ENCODE results near the gene FAM180A.
"Not testable (repeated sequence)": the region's sequence is repeated elsewhere in the genome, so short reads cannot be mapped to it uniquely, and the experiment has no call there.

Gene FAM180A

GRCh38 chr7:135782801-135783200 lies 34.2 kb upstream of the FAM180A start:
- no peak for DNase-seq (ENCODE audit: low read depth in 1 of 2, low spot score in 1 of 2)
- no peak for TF ChIP-seq JUND (IDR thresholded peaks at IDR 0.05; ENCODE audit: low read depth)
- in situ Hi-C loops (cut with HindIII; ENCODE audit: low pct_unique_long_range_greater_than_20kb, low sequenced_read_pairs) = no loop called here

GRCh38 chr7:135782377-135782776 lies 33.8 kb upstream of the FAM180A start:
- TF ChIP-seq JUND (IDR thresholded peaks at IDR 0.05; ENCODE audit: low read depth) = no peak
- in situ Hi-C loops (cut with HindIII; ENCODE audit: low pct_unique_long_range_greater_than_20kb, low sequenced_read_pairs) = no loop called here
- DNase-seq (ENCODE audit: low read depth in 1 of 2, low spot score in 1 of 2) = no peak

- DNase-seq (ENCODE audit: low read depth in 1 of 2, low spot score in 1 of 2) = no peak
- in situ Hi-C loops (cut with HindIII; ENCODE audit: low pct_unique_long_range_greater_than_20kb, low sequenced_read_pairs) = no loop called here
- no peak for TF ChIP-seq JUND (IDR thresholded peaks at IDR 0.05; ENCODE audit: low read depth)
Observed at GRCh38 chr7:135777626-135778398, 29.2 kb upstream of the FAM180A start.

- DNase-seq (ENCODE audit: low read depth in 1 of 2, low spot score in 1 of 2); in situ Hi-C loops (cut with HindIII; ENCODE audit: low pct_unique_long_range_greater_than_20kb, low sequenced_read_pairs): not testable (repeated sequence)
Observed at GRCh38 chr7:135775915-135776314, 27.3 kb upstream of the FAM180A start.

GRCh38 chr7:135775230-135775629 lies 26.6 kb upstream of the FAM180A start:
- no peak for DNase-seq (ENCODE audit: low read depth in 1 of 2, low spot score in 1 of 2)
- no peak for TF ChIP-seq JUND (IDR thresholded peaks at IDR 0.05; ENCODE audit: low read depth)
- in situ Hi-C loops (cut with HindIII; ENCODE audit: low pct_unique_long_range_greater_than_20kb, low sequenced_read_pairs) = no loop called here

- TF ChIP-seq JUND (IDR thresholded peaks at IDR 0.05; ENCODE audit: low read depth) = peak; percentile 79; the same call in 1 of the 2 replicates
- in situ Hi-C loops (cut with HindIII; ENCODE audit: low pct_unique_long_range_greater_than_20kb, low sequenced_read_pairs) = no loop called here
- peak; percentile 58 to 93 for DNase-seq (ENCODE audit: low read depth in 1 of 2, low spot score in 1 of 2)
Observed at GRCh38 chr7:135774284-135774683, 25.7 kb upstream of the FAM180A start.

- TF ChIP-seq JUND (IDR thresholded peaks at IDR 0.05; ENCODE audit: low read depth) = no peak
- DNase-seq (ENCODE audit: low read depth in 1 of 2, low spot score in 1 of 2) = peak; percentile 47 to 77
- in situ Hi-C loops (cut with HindIII; ENCODE audit: low pct_unique_long_range_greater_than_20kb, low sequenced_read_pairs) = no loop called here
Observed at GRCh38 chr7:135773464-135773863, 24.9 kb upstream of the FAM180A start.

GRCh38 chr7:135772639-135773222 lies 24.1 kb upstream of the FAM180A start:
- DNase-seq (ENCODE audit: low read depth in 1 of 2, low spot score in 1 of 2) = no peak
- no peak for TF ChIP-seq JUND (IDR thresholded peaks at IDR 0.05; ENCODE audit: low read depth)
- in situ Hi-C loops (cut with HindIII; ENCODE audit: low pct_unique_long_range_greater_than_20kb, low sequenced_read_pairs) = no loop called here

GRCh38 chr7:135771961-135772638 lies 23.5 kb upstream of the FAM180A start:
- in situ Hi-C loops (cut with HindIII; ENCODE audit: low pct_unique_long_range_greater_than_20kb, low sequenced_read_pairs) = no loop called here
- DNase-seq (ENCODE audit: low read depth in 1 of 2, low spot score in 1 of 2) = no peak
- no peak for TF ChIP-seq JUND (IDR thresholded peaks at IDR 0.05; ENCODE audit: low read depth)

- no peak for TF ChIP-seq JUND (IDR thresholded peaks at IDR 0.05; ENCODE audit: low read depth)
- no peak for DNase-seq (ENCODE audit: low read depth in 1 of 2, low spot score in 1 of 2)
- in situ Hi-C loops (cut with HindIII; ENCODE audit: low pct_unique_long_range_greater_than_20kb, low sequenced_read_pairs) = no loop called here
Observed at GRCh38 chr7:135771051-135771450, 22.4 kb upstream of the FAM180A start.

GRCh38 chr7:135770139-135770710 lies 21.6 kb upstream of the FAM180A start:
- in situ Hi-C loops (cut with HindIII; ENCODE audit: low pct_unique_long_range_greater_than_20kb, low sequenced_read_pairs) = no loop called here
- TF ChIP-seq JUND (IDR thresholded peaks at IDR 0.05; ENCODE audit: low read depth) = no peak
- no peak for DNase-seq (ENCODE audit: low read depth in 1 of 2, low spot score in 1 of 2)

- no peak for DNase-seq (ENCODE audit: low read depth in 1 of 2, low spot score in 1 of 2)
- in situ Hi-C loops (cut with HindIII; ENCODE audit: low pct_unique_long_range_greater_than_20kb, low sequenced_read_pairs) = no loop called here
- no peak for TF ChIP-seq JUND (IDR thresholded peaks at IDR 0.05; ENCODE audit: low read depth)
Observed at GRCh38 chr7:135769005-135769802, 20.6 kb upstream of the FAM180A start.

Data from T47D (cell line).